Measurements from ENCODE around the gene CLEC16A.
A peak's percentile ranks its signal among the peaks of the same experiment; 100 is the strongest.

The CLEC16A gene, protein sequence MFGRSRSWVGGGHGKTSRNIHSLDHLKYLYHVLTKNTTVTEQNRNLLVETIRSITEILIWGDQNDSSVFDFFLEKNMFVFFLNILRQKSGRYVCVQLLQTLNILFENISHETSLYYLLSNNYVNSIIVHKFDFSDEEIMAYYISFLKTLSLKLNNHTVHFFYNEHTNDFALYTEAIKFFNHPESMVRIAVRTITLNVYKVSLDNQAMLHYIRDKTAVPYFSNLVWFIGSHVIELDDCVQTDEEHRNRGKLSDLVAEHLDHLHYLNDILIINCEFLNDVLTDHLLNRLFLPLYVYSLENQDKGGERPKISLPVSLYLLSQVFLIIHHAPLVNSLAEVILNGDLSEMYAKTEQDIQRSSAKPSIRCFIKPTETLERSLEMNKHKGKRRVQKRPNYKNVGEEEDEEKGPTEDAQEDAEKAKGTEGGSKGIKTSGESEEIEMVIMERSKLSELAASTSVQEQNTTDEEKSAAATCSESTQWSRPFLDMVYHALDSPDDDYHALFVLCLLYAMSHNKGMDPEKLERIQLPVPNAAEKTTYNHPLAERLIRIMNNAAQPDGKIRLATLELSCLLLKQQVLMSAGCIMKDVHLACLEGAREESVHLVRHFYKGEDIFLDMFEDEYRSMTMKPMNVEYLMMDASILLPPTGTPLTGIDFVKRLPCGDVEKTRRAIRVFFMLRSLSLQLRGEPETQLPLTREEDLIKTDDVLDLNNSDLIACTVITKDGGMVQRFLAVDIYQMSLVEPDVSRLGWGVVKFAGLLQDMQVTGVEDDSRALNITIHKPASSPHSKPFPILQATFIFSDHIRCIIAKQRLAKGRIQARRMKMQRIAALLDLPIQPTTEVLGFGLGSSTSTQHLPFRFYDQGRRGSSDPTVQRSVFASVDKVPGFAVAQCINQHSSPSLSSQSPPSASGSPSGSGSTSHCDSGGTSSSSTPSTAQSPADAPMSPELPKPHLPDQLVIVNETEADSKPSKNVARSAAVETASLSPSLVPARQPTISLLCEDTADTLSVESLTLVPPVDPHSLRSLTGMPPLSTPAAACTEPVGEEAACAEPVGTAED

DNA sequence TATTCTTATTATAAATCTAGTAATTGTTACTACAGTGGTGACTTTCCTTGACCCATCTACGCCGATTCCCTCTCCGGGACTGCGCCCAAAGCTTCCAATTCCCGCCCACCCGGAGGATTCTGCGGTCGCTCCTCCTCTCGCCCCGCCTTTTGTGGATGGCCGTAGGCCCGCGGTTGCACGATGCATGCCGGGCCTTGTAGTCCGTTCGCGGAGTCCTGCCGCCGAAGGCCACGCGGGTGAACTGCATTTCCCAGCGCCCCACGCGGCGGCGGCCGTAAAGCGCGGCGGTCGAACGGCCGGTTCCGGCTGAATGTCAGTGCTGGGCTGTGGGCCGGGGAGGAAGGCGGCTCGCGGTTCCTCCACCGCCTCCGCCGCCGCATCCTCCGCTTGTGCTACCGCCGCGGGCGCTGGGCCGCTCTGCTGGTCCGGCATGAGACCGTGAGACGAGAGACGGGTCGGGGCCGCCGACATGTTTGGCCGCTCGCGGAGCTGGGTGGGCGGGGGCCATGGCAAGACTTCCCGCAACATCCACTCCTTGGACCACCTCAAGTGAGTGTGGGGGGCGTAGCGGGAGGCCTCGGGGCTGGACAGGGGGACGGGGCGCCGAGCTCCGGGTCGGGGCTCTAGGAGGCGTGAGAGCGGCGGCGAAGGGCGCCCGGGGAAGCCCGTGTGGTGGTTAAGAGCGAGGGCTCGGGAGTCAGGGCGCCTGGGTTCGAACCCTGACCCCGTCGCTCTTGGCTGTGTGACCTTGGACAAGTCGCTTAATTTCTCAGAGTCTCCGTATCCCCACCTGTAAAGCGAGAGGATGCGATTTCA, at the start of gene CLEC16A:
Gene CLEC16A (plus strand): TSS at position 316 of the 816 bp plus-strand sequence. CDS start 154 bp downstream, at position 470.
- DNase-seq = peak; percentile 95
- in situ Hi-C loops (cut with MboI; ENCODE audit: low pct_unique_long_range_greater_than_20kb, low sequenced_read_pairs) = loop anchor here (25.0 kb wide), 1 partner anchor 407 kb away; no protein-coding TSS in a partner anchor

DNA sequence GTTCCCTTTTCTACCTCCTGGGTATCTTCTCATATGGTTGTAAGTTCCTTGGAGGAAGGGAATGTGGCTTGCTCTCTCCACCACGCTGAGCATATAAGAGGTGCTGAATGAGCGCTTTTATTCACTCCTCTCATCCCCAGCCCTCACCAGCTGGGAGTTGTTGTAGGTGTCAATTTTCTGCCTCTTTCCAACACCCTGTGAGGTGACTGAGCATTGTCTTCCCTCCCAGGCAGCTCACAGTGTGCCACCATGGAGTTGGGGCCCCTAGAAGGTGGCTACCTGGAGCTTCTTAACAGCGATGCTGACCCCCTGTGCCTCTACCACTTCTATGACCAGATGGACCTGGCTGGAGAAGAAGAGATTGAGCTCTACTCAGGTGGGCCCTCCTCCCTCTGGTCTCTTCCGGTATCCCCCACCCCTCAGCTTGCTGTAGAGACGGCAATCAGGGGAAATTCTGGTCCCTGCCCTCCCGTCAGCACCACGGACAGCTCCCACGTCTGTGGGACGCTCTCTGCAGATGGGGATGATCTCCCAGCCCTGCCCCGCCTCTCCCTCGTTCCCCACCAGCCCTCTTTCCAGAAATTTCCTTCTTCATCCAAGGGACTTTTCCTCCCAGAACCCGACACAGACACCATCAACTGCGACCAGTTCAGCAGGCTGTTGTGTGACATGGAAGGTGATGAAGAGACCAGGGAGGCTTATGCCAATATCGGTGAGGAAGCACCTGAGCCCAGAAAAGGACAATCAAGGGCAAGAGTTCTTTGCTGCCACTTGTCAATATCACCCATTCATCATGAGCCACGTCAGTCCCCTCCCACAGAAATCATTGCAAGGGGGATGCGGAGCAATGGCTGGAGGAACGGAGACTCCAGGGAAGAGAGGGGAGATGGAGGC, 49.1 kb upstream of the CLEC16A start:
- peak; percentile 49 for DNase-seq
- in situ Hi-C loops (cut with MboI; ENCODE audit: low pct_unique_long_range_greater_than_20kb, low sequenced_read_pairs) = no loop called here

DNA sequence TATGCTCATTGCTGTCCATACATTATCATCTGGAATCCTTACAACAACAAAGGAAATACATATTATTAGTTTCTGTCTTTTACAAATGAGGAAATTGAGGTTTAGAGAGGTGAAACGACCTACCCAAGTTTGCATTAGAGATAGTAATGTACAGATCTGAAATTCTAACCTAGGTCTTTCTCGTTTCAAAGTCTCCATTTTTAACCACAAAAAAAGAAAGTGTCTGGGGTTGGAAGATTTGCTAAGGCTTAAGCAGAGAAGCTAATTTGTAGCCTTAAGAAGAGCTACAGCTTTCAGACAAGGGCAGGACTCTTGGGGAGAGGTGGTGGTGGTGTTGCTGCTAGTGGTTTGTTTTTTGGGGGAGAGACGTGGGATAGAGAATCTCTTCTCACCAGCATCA, 48.2 kb upstream of the CLEC16A start:
- no peak for DNase-seq
- in situ Hi-C loops (cut with MboI; ENCODE audit: low pct_unique_long_range_greater_than_20kb, low sequenced_read_pairs) = no loop called here

DNA sequence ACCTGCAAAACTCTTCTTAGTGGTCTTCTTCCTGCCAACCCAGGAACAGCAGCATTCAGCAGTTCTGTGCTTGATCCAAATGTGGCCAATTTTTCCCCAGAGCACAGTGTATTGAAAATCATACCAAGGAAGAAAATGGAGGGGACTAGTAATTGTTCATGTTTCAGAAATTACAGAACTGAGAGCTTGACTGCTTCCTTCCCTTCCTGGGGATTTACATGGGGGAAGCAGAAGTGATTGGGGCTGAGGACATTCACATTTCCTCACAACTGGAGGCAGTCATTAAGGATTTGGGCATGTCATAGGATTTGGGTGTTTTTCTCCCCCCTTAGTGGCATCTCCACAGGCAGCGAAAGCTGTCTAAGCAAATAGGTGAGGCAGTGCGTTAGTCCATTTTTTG, 47.6 kb upstream of the CLEC16A start:
- no peak for DNase-seq
- in situ Hi-C loops (cut with MboI; ENCODE audit: low pct_unique_long_range_greater_than_20kb, low sequenced_read_pairs) = no loop called here

DNA sequence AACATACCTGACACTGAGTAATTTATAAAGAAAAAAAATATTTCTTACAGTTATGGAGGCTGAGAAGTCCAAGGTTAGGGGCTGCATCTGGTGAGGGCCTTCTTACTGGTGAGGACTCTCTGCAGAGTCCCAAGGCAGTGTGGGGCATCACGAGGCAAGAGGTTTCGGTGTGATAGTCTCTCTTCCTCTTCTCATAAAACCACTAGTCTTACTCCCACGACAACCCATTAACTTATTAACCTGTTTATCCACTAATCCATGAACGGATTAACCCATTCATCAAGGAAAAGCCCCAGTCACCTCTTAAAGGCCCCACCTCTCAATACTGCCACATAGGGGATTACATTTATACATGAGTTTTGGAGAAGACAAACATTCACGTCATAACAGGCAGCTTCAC, 47.2 kb upstream of the CLEC16A start:
- in situ Hi-C loops (cut with MboI; ENCODE audit: low pct_unique_long_range_greater_than_20kb, low sequenced_read_pairs) = no loop called here
- DNase-seq = no peak

DNA sequence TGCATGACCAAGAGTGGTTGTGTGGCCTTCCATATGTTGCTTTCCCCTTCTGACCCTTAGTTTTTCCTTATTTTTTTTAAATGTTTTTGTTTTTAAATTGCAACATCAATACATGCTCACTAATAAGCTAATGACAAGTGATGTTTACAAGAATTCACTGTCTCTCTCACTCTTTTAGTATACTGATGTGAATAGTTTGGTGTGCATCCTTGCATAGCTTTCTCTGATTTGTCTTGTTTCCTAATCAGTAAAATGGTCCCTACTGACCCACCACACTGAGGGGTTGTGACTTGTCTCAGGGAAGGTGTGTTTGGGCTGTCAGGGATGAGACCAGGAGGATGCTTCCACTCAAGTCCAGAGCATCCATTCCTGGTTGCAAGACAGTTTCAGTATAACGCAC, 41.4 kb upstream of the CLEC16A start:
- DNase-seq = no peak
- in situ Hi-C loops (cut with MboI; ENCODE audit: low pct_unique_long_range_greater_than_20kb, low sequenced_read_pairs) = no loop called here

DNA sequence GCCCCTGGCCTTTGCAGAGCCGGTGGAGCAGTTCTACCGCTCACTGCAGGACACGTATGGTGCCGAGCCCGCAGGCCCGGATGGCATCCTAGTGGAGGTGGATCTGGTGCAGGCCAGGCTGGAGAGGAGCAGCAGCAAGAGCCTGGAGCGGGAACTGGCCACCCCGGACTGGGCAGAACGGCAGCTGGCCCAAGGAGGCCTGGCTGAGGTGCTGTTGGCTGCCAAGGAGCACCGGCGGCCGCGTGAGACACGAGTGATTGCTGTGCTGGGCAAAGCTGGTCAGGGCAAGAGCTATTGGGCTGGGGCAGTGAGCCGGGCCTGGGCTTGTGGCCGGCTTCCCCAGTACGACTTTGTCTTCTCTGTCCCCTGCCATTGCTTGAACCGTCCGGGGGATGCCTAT, 37.9 kb upstream of the CLEC16A start:
- in situ Hi-C loops (cut with MboI; ENCODE audit: low pct_unique_long_range_greater_than_20kb, low sequenced_read_pairs) = no loop called here
- DNase-seq = no peak

DNA sequence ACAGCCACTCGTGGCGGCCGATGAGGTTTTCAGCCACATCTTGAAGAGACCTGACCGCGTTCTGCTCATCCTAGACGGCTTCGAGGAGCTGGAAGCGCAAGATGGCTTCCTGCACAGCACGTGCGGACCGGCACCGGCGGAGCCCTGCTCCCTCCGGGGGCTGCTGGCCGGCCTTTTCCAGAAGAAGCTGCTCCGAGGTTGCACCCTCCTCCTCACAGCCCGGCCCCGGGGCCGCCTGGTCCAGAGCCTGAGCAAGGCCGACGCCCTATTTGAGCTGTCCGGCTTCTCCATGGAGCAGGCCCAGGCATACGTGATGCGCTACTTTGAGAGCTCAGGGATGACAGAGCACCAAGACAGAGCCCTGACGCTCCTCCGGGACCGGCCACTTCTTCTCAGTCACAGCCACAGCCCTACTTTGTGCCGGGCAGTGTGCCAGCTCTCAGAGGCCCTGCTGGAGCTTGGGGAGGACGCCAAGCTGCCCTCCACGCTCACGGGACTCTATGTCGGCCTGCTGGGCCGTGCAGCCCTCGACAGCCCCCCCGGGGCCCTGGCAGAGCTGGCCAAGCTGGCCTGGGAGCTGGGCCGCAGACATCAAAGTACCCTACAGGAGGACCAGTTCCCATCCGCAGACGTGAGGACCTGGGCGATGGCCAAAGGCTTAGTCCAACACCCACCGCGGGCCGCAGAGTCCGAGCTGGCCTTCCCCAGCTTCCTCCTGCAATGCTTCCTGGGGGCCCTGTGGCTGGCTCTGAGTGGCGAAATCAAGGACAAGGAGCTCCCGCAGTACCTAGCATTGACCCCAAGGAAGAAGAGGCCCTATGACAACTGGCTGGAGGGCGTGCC, 37.2 kb upstream of the CLEC16A start:
- in situ Hi-C loops (cut with MboI; ENCODE audit: low pct_unique_long_range_greater_than_20kb, low sequenced_read_pairs) = no loop called here
- no peak for DNase-seq

DNA sequence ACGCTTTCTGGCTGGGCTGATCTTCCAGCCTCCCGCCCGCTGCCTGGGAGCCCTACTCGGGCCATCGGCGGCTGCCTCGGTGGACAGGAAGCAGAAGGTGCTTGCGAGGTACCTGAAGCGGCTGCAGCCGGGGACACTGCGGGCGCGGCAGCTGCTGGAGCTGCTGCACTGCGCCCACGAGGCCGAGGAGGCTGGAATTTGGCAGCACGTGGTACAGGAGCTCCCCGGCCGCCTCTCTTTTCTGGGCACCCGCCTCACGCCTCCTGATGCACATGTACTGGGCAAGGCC, 36.7 kb upstream of the CLEC16A start:
- in situ Hi-C loops (cut with MboI; ENCODE audit: low pct_unique_long_range_greater_than_20kb, low sequenced_read_pairs) = no loop called here
- DNase-seq = no peak

DNA sequence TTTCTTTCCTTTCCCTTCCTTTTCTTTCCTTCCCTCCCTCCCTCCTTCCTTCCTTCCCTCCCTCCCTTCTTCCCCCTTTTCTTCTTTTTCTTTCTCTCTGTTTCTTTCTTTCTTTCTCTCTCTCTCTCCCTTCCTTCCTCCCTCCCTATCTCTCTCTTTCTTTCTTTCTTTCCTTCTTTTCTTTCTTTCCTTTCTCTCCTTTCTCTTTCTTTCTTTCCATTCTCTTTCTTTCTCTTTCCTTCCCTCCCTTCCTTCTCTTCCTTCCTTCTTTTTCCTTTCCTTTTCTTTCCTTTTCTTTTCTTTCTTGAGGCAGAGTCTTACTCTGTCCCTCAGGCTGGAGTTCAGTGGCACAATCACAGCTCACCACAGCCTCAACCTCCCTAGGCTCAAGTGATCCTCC, 33.1 kb upstream of the CLEC16A start:
- DNase-seq = no peak
- in situ Hi-C loops (cut with MboI; ENCODE audit: low pct_unique_long_range_greater_than_20kb, low sequenced_read_pairs) = no loop called here

DNA sequence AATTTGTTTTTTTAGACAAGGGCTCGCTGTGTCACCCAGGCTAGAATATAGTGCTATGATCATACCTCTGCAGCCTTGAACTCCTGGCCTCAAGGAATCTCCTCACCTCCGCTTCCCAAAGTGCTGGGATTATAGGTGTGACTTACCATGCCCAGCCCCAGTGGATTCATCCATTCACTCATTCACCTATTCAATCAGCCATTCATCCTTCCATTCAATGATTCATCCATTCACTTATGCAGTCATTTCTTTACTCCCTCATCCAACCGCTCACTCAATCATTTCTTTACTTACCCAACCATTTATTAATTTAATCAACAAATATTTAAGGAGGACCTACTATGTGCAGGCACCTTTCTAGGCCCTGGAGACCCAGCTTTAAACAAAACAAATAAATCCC, 27.8 kb upstream of the CLEC16A start:
- in situ Hi-C loops (cut with MboI; ENCODE audit: low pct_unique_long_range_greater_than_20kb, low sequenced_read_pairs) = no loop called here
- DNase-seq = no peak

DNA sequence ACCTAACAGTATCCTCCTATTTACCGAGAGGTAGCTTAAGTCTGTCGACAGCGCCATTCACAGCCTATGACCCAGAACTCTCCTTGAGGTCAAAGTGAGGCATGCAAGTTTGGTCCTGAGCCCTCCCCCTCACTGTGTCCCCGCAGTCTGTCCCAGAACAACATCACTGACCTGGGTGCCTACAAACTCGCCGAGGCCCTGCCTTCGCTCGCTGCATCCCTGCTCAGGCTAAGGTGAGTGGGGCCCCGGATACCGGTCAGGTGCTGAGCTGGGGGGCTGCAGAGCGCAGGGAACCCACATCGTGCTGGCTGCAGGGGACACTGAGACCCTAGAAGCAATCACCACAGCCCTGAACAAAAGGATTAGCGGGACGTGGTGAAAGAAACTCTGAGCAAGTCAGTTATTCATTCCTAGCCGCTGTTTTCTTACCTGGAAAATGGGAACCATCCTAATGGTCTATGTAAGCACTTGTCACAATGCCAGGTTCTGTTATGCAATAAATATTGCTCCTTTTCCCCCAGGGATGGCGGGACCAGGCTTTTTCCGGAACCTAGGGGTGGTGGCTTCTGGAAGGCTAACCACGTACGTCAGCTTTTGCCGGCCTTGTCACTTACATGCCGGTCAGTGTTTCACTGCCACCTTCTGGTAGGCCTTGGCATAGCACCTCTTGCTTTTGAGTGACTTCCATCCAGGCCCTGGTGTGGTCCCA, 25.9 kb upstream of the CLEC16A start:
- peak; percentile 91 for DNase-seq
- in situ Hi-C loops (cut with MboI; ENCODE audit: low pct_unique_long_range_greater_than_20kb, low sequenced_read_pairs) = no loop called here

DNA sequence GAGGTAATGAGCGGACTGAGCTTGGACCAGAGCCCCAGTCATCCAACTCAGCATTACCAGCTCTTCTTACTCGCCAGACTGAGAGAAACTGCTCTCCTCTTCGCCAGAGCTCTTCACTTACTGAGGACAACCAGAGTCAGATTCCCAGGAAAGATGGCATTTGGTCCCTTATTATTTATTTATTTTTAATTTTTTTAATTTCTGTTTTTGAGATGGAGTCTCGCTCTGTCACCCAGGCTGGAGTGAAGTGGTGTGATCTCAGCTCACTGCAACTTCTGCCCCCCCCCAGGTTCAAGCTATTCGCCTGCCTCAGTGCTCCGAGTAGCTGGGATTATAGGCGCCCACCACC, 25.4 kb upstream of the CLEC16A start:
- in situ Hi-C loops (cut with MboI; ENCODE audit: low pct_unique_long_range_greater_than_20kb, low sequenced_read_pairs) = no loop called here
- no peak for DNase-seq

DNA sequence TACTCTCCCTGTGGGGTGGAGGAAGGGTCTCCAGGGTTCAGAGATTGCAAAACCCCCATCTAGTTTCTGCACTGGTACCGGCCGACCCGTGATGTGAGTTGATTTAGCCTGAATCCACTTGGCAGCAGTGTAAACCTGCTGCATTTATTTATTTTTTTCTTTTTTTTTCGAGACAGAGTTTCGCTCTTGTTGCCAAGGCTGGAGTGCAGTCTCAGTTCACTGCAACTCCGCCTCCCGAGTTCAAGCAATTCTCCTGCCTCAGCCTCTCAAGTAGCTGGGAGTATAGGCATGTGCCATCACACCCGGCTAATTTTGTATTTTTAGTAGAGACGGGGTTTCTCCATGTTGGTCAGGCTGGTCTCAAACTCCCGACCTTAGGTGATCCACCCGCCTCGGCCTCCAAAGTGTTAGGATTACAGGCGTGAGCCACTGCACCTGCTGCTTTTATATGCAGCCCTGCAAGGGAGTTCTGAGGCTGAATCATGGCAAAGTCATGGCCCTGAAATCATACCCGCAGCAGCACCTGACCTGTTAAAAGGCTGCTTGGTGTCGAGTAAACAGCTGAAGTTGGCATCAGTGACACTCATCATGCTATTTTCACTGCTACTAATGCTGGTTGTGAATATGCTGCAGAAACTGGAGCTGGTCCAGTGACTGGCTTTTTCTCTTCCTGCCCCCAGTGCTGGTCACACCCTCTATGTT, 23.5 kb upstream of the CLEC16A start:
- in situ Hi-C loops (cut with MboI; ENCODE audit: low pct_unique_long_range_greater_than_20kb, low sequenced_read_pairs) = no loop called here
- DNase-seq = no peak

DNA sequence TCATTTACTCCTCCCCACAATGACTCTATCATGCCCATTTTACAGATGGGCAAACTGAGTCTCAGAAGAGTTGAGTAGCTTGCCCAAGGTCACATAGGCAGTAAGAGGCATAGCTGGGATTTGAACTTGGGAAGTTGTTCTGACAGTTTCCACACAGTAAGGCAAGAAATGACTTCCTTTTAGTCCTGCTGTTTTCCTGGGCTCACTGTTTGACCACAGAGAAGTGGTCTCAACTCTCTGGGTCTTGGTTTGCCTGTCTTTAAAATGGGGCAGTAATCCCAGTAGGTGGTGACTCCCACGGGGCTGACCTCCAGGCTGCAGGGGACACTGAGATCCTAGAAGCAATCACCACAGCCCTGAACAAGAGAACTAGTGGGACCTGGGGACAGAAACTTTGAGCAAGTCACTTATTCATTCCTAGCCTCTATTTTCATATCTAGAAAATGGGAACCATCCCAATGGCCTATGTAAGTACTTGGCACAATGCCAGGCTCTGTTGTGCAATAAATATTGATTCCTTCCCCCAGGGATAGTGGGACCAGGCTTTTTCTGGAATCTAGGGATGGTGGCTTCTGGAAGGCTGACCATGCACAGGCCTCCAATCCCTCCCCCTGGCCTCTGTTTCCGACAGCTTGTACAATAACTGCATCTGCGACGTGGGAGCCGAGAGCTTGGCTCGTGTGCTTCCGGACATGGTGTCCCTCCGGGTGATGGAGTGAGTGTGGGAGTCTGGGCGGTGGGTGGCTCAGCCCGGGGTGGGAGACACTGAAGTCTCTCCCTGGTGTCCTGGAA, 22.6 kb upstream of the CLEC16A start:
- no peak for DNase-seq
- in situ Hi-C loops (cut with MboI; ENCODE audit: low pct_unique_long_range_greater_than_20kb, low sequenced_read_pairs) = no loop called here

Data from KBM-7 (cell line).